GM19328 (cell line): ENCODE data around the gene SUSD1.
"Not testable (repeated sequence)": the region's sequence is repeated elsewhere in the genome, so short reads cannot be mapped to it uniquely, and the experiment has no call there.

ENCODE experiments used
- ATAC-seq: cut with Tn5 transposase; IDR thresholded peaks from one replicate; pipeline ENCODE4 v1.9.1; 2021; ENCODE audit warnings: mild to moderate bottlenecking, moderate library complexity; ENCODE audit not compliant: unreplicated experiment

SUSD1 gene

DNA sequence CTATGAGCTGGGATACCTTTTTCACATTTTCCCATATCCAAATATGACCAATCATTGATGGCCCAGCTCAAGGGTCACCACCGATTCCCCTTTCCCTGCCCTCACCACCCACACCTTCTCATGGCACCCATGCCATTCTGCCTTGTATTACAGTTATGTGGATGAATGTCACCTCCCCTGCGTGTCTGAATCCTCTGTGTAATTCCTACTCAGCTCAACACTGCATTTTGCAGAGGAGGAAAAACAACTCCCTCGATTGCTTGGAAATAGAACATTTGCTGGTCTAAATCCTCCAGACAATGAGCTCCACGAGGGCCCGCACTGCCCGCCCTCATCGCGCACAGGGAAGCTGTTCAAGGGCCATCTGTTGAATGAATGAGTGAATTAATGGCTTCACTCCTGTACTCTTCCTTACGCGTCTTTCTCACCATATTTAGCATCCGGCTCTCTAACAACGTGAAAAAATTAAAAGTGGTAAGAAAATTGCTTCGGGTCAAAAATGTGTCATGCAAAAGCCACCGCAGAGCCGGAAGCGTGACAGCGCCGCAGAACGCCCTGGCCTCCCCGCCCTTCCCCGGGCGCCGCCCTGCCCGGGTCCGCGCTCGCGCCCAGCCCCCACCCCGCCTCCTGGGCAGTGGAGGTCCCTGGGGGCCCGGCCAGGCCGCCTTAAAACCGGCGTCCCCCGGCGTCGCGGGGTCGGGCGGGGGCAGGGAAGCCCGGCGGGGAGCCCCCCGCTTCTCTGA, 704 bp downstream of the SUSD1 start:
- ATAC-seq = peak; percentile 85

DNA sequence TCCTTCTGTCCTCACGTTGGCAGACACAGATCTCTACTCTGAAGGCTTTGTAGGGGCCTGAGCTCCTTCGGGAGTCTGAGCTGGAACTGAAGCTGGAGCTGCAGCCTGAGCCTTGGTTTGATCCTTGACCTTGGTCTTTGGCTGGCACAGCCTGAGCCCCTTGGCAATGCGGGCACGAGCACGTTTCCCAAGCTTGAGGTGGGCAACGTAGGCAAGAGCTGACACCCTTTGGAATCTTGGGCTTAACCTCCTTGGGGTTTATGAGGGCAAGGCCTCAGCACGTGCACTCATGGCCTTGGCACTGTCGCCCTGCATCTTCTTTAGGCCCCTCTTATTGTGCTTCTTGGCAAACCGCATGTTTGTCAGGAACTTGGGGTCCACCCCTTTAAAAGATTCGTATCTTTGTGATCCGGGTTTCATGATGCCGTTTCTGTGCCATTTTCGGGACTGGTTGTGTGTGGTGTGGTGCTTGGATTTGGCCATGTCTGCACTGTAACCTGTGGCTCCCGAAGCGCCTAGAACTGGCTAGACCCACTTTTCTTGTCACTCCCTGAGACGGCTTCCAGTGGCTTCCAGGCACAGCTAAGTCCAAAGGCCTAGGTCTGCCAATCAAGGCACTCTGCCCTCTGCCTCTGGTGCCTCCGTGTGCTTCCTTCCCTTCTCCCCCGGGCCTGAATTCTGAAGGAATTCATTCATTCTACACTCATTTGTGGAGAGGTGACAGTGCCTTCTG, 1.4 kb downstream of the SUSD1 start:
- no peak for ATAC-seq

DNA sequence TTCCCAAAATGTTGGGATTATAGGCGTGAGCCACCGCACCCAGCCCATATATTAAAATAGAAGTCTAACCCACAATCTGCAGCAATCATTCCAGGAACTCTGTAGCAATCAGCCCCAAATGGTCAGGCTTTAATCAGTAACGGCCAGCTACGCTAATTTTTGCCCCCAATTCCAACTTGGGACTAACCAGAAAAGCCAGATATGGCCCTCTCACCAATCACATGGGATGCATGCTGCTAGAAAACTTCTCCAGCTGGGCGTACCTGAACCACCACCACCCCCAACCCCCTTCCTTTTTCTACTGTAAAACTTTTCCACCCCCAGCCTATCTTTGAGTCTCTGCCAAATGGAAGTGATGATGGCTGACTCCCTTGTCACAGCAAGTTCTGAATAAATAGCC, 4.1 kb downstream of the SUSD1 start:
- ATAC-seq = no peak

- ATAC-seq = no peak
These were observed 4.9 kb downstream of the SUSD1 start for GRCh38 chr9:112170235-112170634.

GRCh38 chr9:112169368-112169767, 5.7 kb downstream of the SUSD1 start:
- ATAC-seq = no peak

DNA sequence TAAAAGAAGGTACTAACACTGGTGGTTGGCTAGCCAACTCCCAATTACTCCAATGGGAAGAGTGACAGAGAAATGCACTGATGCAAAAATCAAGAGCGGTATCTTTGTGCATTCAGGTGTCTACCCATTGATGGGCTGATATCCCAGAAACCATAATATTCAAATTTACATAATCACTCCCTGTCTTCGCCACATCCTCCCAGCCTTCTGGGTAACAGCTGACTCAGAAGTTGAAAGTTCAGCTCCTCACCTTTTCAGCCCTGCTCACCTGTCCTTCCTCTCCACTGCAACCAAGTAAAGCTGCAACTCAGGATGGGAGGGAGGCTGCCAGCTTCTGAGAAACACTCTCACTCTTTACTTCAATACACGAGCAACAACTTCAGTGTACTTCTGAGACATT, 6.9 kb downstream of the SUSD1 start:
- no peak for ATAC-seq

DNA sequence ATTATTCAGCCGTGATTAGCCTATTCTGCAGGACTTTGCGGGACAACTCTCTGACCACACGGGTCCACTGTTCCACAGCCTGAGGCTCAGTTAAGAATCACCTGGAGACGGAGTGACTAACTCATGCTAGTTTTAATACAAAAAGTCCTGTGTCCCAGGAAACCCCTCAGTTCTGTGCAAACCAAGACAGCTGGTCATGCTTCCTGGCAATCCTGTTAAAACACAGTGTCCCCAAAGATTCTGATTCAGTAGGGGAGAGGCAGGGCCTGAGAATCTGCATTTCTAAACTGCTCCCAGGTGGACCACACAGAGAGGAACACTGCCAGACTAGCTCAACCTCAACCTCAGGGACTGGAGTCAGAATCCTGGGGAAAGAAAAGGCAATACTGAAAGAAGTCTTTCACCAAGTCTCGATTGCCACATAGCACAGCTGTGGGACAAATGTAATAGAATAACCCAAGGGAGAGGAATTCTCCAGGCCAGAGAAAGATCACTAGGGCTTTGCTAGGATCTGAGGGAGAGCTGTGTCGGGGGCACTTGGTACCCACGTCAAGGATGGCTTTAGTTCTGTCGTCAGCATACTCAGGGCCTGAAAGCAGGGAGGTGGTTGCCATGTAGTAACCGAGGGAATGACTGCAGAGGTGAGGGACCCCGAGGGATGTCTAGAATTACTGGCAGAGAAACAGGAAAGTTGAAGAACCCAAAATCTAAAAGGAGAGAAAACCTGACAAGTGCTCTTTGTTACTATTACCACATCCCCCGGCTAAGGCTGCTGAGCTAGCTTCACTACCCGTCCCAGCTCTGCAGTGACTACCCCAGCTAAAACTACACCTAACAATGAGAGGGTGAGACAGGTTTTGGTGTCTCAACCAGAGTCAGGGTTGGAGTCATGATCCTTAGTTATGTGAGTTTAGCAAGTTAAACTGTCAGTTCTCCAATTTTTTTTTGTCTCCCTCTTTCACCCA, 8.6 kb downstream of the SUSD1 start:
- ATAC-seq = no peak

DNA sequence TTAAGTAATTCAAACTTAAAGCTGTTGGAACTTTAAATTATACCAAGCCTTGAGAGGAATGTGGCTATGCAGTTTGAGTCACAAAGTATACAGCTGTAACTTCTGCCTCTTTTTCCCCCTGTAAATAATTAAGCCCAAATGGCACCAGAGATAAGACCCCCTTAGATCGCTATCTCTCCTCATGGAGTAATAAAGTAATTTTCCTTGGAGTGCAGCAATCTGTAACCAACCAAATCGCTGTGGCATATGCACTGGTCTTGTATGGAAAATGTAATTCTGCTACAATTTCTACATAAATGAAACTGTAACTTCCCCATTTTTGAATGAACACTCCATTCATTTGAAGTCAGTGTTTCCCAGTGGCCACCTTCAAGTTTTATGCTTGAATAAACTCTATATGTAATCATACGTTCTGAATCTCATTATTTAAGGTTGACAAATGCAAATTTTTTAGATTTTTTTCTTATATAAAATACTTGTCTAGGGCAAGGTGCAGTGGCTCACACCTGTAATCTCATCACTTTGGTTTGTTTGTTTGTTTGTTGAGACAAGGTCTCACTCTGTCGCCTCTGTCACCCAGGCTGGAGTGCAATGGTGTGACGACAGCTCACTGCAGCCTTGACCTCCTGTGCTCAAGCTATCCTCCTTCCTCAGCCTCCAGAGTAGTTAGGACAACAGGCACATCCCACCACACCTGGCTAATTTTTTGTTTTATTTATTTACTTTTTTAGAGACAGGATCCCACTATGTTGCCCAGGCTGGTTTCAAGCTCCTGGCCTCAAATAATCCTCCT, 12.3 kb downstream of the SUSD1 start:
- ATAC-seq = no peak

- ATAC-seq = no peak
These were observed 15.3 kb downstream of the SUSD1 start for GRCh38 chr9:112159781-112160180.

DNA sequence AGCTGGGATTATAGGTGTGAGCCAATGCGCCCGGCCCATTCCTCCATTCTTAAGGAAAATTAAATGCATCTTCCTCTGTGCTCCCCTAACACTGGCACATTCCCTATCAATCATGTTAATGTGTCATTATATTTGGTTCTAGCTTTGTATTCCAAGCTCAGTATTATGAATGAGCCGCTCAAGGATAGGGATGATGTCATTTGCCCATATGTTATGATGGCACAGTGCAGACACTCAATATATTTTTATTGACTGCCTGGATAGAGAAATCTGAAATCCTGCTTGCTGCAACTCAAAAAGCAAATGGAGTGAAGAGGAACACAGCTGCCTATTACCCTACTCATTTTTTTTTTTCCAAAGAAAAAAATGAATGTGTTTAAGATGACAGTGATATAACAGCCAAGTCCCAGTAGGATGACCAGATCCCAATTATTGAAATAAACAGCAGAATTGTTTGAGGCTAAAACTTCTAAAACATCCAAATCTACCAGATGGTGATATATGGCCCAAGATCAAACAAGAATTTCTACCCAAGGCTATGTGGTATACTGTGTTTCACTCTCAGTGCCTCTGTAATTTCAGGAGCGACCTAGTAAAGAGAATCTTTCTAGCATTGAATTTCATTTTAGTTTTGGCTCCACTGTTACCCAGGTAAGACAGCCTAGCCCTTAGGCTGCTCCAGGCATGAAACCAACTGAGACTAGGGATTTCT, 16.3 kb downstream of the SUSD1 start:
- ATAC-seq = no peak

- ATAC-seq = no peak
These were observed 17.1 kb downstream of the SUSD1 start for GRCh38 chr9:112157961-112158360.

GRCh38 chr9:112157087-112157486, 18.0 kb downstream of the SUSD1 start:
- ATAC-seq = no peak

GRCh38 chr9:112149211-112149610, 25.9 kb downstream of the SUSD1 start:
- ATAC-seq = no peak

DNA sequence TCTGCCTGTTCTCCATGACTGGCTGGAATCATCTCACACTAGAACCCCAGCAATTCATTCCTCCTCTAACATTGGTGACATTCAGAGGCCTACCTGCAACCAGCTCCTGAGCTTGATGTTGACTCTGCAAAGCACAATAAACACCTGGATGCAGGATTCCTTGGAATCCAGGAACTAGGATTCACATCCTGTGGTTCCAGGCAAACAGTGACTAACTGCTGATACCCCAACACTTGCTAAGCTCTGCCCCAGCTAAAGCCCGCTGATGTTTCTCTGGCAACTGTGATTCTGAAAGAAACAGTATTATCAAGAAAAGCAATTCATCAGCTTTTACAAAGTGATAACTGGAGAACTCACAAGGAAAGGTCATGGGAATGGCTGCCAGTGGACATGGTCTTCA, 29.2 kb downstream of the SUSD1 start:
- ATAC-seq = no peak

GRCh38 chr9:112144807-112145206, 30.3 kb downstream of the SUSD1 start:
- no peak for ATAC-seq

- no peak for ATAC-seq
These were observed 32.7 kb downstream of the SUSD1 start for GRCh38 chr9:112142420-112142819.

- ATAC-seq = no peak
These were observed 34.2 kb downstream of the SUSD1 start for GRCh38 chr9:112140936-112141335.

DNA sequence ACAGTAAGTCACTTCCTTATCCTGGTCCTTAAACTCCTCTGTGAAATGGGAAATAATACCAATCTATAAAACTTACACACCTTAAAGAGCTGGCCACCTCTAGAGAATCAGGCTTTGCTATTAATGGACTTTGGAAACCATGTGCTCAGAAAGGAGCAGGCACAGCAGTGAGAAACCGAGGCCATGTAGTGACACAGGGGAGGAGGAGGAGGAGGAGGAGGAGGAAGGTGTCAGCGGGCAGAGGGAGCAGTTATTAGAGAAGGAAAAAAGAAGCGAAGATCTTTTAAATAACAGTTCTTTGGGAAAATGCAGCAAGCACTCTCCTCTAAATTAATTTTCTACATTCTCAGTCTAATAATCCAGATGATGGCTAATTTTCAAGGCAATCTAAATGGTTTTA, 38.0 kb downstream of the SUSD1 start:
- no peak for ATAC-seq

DNA sequence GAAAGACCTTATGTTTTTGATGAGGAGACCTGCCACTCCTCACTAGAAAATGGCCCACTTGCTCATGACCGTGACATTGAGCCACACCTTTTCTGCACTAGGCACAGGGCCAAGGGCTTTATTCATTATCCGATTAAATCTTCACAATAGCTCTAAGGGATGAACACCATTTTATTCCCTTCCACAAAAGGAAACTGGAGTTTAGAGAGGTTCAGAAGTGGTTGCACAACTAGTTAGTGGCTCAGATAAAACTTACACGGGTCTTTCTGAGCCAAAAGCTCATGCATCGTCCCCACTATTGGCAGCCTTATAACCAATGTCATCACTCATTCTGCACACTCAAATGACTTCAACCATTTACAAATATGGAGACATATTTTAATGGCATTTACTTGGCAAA, 39.4 kb downstream of the SUSD1 start:
- ATAC-seq = no peak

DNA sequence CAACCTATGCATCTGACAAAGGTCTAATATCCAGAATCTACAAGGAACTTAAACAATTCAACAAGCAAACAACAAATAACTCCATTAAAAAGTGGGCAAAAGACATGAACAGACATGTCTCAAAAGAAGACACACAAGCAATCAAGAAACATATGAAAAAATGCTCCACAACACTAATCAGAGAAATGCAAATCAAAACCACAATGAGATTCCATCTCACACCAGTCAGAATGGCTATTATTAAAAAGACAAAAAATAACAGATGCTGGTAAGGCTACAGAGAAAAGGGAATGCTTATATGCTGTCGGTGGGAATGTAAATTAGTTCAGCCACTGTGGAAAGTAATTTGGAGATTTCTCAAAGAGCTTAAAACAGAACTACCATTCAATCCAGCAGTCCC, 41.3 kb downstream of the SUSD1 start:
- not testable (repeated sequence) for ATAC-seq
